CD8-positive, alpha-beta memory T cell (primary cell): ENCODE data around the gene STPG1. TPM values are rescaled to one million over a fixed set of nuclear protein-coding genes. Genes with fewer than 3 reads are reported as not detected.

Source experiments
- CTCF ChIA-PET: fragments of 350-600 bp; sonication (Branson Sonifier 250); formaldehyde crosslinking; loops from one replicate; lab custom pipeline; 2021; ENCODE audit warnings: antibody characterized with exemption; lab: Charles Lee
- POLR2A ChIA-PET: fragments of 350-600 bp; sonication (Branson Sonifier 250); formaldehyde crosslinking; loops from one replicate; lab custom pipeline; 2021; ENCODE audit warnings: antibody characterized with exemption; lab: Charles Lee
- DNase-seq, 5 donors: peaks; one replicate each; pipeline versions ENCODE4 v3.0.0 to v3.0.0-alpha.2; 2020 to 2022; ENCODE audit warnings: mixed read lengths in 1 of 5
- H3K27ac ChIP-seq: one replicate; pipeline ENCODE4 v1.7.0; 2013; ENCODE audit warnings: low read depth, mild to moderate bottlenecking, low read length, moderate library complexity
- H3K27me3 ChIP-seq: 2 replicates; pipeline ENCODE4 v1.7.0; 2013; ENCODE audit warnings: low read length, mild to moderate bottlenecking; ENCODE audit not compliant: insufficient read depth, poor library complexity, severe bottlenecking
- H3K36me3 ChIP-seq: 2 replicates; pipeline ENCODE4 v1.7.0; 2013; ENCODE audit warnings: mild to moderate bottlenecking, low read length, moderate library complexity; ENCODE audit not compliant: insufficient read depth
- H3K4me1 ChIP-seq: 2 replicates; pipeline ENCODE4 v1.7.0; 2013; ENCODE audit warnings: mild to moderate bottlenecking, low read length, moderate library complexity; ENCODE audit not compliant: insufficient read depth
- H3K4me3 ChIP-seq: 2 replicates; pipeline ENCODE4 v1.7.0; 2013; ENCODE audit warnings: mild to moderate bottlenecking, low read length
- H3K9me3 ChIP-seq: 2 replicates; pipeline ENCODE4 v1.7.0; 2013; ENCODE audit warnings: mild to moderate bottlenecking, low read length
- H3K27ac Mint-ChIP-seq, 8 donors: one replicate each; pipeline ENCODE4 v1.8.0; 2020 to 2021; ENCODE audit warnings: mixed read lengths in 8 of 8, mild to moderate bottlenecking in 6 of 8, inconsistent platforms in 3 of 8, moderate library complexity in 3 of 8
- H3K27me3 Mint-ChIP-seq, 2 donors: one replicate each; pipeline ENCODE4 v1.8.0; 2020 to 2021; ENCODE audit warnings: mixed read lengths in 2 of 2, mild to moderate bottlenecking in 1 of 2, moderate library complexity in 1 of 2
- H3K36me3 Mint-ChIP-seq, 3 donors: one replicate each; pipeline ENCODE4 v1.8.0; 2020 to 2021; ENCODE audit warnings: mixed read lengths in 3 of 3, inconsistent platforms in 1 of 3, mild to moderate bottlenecking in 1 of 3
- H3K4me1 Mint-ChIP-seq, 3 donors: one replicate each; pipeline ENCODE4 v1.8.0; 2020 to 2021; ENCODE audit warnings: mixed read lengths in 3 of 3, inconsistent platforms in 1 of 3, mild to moderate bottlenecking in 1 of 3
- H3K4me3 Mint-ChIP-seq, 7 donors: one replicate each; pipeline ENCODE4 v1.8.0; 2020 to 2021; ENCODE audit warnings: mixed read lengths in 7 of 7, mild to moderate bottlenecking in 6 of 7, moderate library complexity in 4 of 7, inconsistent platforms in 2 of 7
- H3K9me3 Mint-ChIP-seq, 5 donors: one replicate each; pipeline ENCODE4 v1.8.0; 2020 to 2022; ENCODE audit warnings: mixed read lengths in 5 of 5, mild to moderate bottlenecking in 3 of 5, moderate library complexity in 2 of 5, inconsistent platforms in 1 of 5
- polyA plus RNA-seq: library from polyadenylated mRNA; unstranded; fragments of 300-500 nt; fragmentation: Illumina TruSeq; gene quantifications from one replicate; pipeline ENCODE4 v1.2.3, GENCODE V29; 2021
- total RNA-seq, 2 experiments: library from RNA; stranded (reverse); gene quantifications; one replicate each; pipeline ENCODE4 v1.2.3, GENCODE V29; 2021

Gene STPG1
- total and polyA plus RNA-seq, 3 experiments from 2014 or later: 4.9 to 5.6 (median 5.1) TPM

DNA sequence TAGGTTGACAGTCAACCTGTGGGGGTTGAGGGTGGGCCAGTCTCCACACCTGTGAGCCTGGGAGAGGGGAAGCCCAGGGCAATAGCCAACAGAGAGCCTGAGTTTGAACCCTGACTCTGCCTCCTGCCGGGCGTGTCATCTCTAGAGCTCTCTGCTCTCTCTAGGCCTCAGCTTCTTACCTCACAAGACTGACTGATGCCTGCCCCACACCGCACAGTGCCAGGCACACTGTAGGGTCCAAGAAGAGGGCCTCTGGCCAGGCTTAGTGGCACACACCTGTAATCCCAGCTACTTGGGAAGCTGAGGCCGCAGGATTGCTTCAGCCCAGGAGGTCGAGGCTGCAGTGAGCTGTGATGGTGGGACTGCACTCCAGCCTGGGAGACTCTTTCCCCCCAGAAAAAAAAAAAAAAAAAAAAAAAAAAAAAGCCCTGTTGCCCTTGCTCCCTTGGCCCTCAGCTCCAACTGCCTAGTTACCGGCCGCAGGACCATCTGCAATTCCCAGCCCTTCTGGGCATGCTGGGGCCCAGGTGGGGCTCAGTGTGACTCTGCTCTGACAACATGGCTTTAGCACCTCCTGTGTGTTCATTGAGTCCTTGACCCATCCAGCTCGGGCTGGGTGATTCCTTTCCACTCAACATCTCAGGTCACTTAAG, 69.4 kb downstream of the STPG1 start:
- Mint-ChIP-seq H3K4me1 (no peaks in the 10 kb centered on the region), H3K4me3 (no peak overlapping the region), H3K36me3 (no peaks in the 10 kb centered on the region), H3K27me3 (peaks cover 6 to 13% of the 10 kb centered on the region in 2 donors), H3K27ac (no peak overlapping the region), H3K9me3 (no peaks in the 10 kb centered on the region)
- Histone ChIP-seq H3K27ac (no peak overlapping the region), H3K36me3 (no peaks in the 10 kb centered on the region), H3K27me3 (no peaks in the 10 kb centered on the region), H3K4me3 (no peak overlapping the region), H3K4me1 (no peaks in the 10 kb centered on the region), H3K9me3 (no peaks in the 10 kb centered on the region)
- ChIA-PET POLR2A (no interaction called here), CTCF (no interaction called here)
- no peak for DNase-seq

DNA sequence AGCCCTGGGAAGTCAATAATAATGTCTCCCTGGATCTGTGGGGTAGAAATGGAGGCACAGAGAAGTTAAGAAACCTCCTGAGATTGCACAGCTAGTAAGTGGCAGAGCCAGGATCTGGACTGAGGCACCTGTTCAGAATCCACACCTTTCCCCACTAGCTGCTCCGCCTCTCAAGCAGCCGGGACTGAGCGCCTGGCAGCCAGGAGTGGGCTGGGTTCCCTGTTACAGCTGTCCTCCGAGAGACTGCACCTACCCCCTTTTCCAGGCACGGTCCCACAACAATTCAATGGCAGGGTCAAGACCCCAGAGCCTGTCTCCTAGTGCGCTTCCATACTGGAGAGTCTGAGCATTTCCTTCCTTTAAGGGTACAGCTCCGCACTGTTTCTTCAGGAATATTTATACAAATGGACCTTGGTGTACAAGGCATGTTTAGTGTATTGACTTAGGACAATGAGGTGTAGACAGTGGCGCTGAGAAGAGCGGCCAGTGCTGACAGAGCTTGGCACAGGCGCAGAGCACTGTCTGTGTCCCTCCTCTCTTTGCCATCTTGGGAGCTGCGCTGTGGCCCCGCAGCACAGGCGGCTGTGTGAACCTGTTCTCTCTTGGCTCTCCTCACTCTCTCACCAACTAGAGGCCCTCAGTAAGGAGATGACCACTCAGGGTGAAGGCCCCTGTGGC, 70.0 kb downstream of the STPG1 start:
- ChIA-PET CTCF (no interaction called here), POLR2A (no interaction called here)
- H3K4me1 ChIP-seq: no peaks in the 10 kb centered on the region
- H3K4me1 Mint-ChIP-seq: no peaks in the 10 kb centered on the region
- H3K9me3 Mint-ChIP-seq: no peaks in the 10 kb centered on the region
- DNase-seq: no peak
- H3K4me3 ChIP-seq: no peak overlapping the region
- H3K9me3 ChIP-seq: no peaks in the 10 kb centered on the region
- no peak overlapping the region for H3K4me3 Mint-ChIP-seq
- no peaks in the 10 kb centered on the region for H3K36me3 Mint-ChIP-seq
- peaks cover 4 to 13% of the 10 kb centered on the region in 2 donors for H3K27me3 Mint-ChIP-seq
- H3K27ac ChIP-seq: no peak overlapping the region
- no peaks in the 10 kb centered on the region for H3K27me3 ChIP-seq
- H3K36me3 ChIP-seq: no peaks in the 10 kb centered on the region
- peak overlapping the region in 1 of 8 donors; percentile 14 for H3K27ac Mint-ChIP-seq

DNA sequence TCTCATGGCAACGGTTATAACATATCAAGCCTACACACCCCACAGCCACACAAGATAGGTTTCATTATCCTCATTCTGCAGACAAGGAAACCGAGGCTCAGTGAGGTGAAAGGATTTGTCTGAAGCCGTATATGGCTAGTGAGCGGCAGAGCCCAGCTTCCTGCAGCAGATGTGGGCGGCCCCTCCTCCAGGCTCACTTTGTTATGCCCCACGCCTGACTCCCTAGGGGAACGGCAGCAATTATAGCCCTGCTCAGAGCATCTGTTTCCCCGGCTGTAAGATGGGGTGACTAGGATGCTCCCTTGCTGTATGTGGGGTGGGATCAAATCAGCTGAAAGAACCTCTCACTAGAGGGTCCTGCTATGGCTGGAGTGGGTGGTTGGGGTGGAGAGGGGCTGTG, 72.3 kb downstream of the STPG1 start:
- H3K36me3 Mint-ChIP-seq: no peaks in the 10 kb centered on the region
- no peaks in the 10 kb centered on the region for H3K4me1 Mint-ChIP-seq
- ChIA-PET CTCF (no interaction called here), POLR2A (no interaction called here)
- Histone ChIP-seq H3K4me1 (no peaks in the 10 kb centered on the region), H3K27me3 (no peaks in the 10 kb centered on the region), H3K36me3 (no peaks in the 10 kb centered on the region), H3K9me3 (no peaks in the 10 kb centered on the region), H3K4me3 (no peak overlapping the region), H3K27ac (no peak overlapping the region)
- H3K4me3 Mint-ChIP-seq: no peak overlapping the region
- H3K27ac Mint-ChIP-seq: no peak overlapping the region
- no peaks in the 10 kb centered on the region for H3K9me3 Mint-ChIP-seq
- DNase-seq: no peak
- peaks cover 2 to 14% of the 10 kb centered on the region in 2 donors for H3K27me3 Mint-ChIP-seq

DNA sequence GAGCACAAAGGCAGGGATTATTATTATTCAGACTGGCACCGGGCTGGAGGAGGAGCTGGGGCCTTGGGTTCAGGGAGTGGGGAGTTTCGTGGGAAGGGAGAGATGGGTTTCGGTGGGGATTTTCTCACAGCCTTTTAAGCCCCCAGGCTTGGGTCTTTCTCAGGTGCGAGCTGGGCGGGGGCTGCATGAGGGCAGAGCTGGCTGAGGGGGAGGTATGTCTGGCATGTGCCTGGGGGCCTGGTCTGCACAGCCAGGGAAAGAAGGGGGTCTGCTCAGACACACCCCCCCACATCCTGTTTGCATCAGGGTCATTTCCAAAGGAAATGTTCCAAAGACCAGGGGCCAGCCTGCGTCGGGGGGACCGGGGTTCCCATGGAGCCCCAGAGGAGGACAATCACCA, 72.8 kb downstream of the STPG1 start:
- H3K36me3 ChIP-seq: no peaks in the 10 kb centered on the region
- no peak overlapping the region for H3K27ac ChIP-seq
- H3K27me3 ChIP-seq: no peaks in the 10 kb centered on the region
- Mint-ChIP-seq H3K27ac (no peak overlapping the region), H3K27me3 (peaks cover 2 to 10% of the 10 kb centered on the region in 2 donors), H3K36me3 (peaks cover 0 to 1% (median 0%) of the 10 kb centered on the region in 3 donors), H3K4me3 (no peak overlapping the region), H3K4me1 (no peaks in the 10 kb centered on the region), H3K9me3 (no peaks in the 10 kb centered on the region)
- no peaks in the 10 kb centered on the region for H3K4me1 ChIP-seq
- H3K4me3 ChIP-seq: no peak overlapping the region
- ChIA-PET POLR2A (no interaction called here), CTCF (no interaction called here)
- no peak for DNase-seq
- H3K9me3 ChIP-seq: no peaks in the 10 kb centered on the region

DNA sequence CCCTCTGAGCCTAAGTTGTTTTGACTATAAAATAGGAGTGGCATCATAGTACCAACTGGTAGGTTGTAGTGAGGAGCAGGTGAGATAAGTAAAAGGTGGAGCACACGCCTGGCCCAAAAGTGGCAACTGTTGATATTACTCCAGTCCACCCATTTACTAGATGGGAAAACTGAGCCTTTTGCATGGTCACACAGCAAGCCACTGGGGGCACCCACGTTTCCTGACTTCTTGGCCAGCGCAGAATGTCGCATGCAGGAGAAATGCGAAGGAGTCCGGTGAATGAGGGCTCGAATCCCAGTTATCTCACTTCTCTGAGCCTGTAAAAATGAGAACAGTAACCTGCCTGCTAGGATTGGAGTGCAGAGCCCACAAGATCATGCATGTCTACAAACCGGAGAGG, 73.6 kb downstream of the STPG1 start:
- Histone ChIP-seq H3K9me3 (no peaks in the 10 kb centered on the region), H3K4me3 (no peak overlapping the region), H3K4me1 (no peaks in the 10 kb centered on the region), H3K36me3 (no peaks in the 10 kb centered on the region), H3K27me3 (no peaks in the 10 kb centered on the region), H3K27ac (no peak overlapping the region)
- ChIA-PET CTCF (no interaction called here), POLR2A (no interaction called here)
- Mint-ChIP-seq H3K27ac (no peak overlapping the region), H3K9me3 (no peaks in the 10 kb centered on the region), H3K4me3 (no peak overlapping the region), H3K27me3 (peaks cover 2 to 10% of the 10 kb centered on the region in 2 donors), H3K36me3 (peaks cover 0 to 1% (median 0%) of the 10 kb centered on the region in 3 donors), H3K4me1 (no peaks in the 10 kb centered on the region)
- DNase-seq: no peak

DNA sequence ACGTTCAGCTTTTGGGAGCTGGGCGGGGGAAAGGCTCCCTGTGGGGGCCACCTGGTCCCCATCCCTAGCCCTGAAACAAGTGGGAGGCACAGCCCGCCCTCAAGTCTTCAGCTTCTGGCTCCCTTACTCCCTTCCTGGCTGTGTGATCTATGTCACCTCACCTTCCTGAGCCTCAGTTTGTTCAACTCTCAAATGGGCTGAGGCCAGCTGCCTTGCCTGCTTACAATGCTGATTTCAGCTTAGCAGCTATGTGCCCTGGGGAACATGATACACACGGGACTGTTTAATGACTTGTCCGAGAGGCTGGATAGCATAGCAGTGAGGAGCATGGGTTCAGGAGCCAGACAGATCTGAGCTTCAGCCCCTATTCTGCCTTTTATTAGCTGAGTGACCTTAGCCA, 75.1 kb downstream of the STPG1 start:
- Mint-ChIP-seq H3K36me3 (peaks cover 0 to 1% (median 0%) of the 10 kb centered on the region in 3 donors), H3K4me1 (no peaks in the 10 kb centered on the region), H3K4me3 (no peak overlapping the region), H3K9me3 (no peaks in the 10 kb centered on the region), H3K27me3 (peaks cover 2 to 10% of the 10 kb centered on the region in 2 donors), H3K27ac (peak overlapping the region in 1 of 8 donors; percentile 47)
- H3K9me3 ChIP-seq: no peaks in the 10 kb centered on the region
- H3K4me3 ChIP-seq: no peak overlapping the region
- no peak overlapping the region for H3K27ac ChIP-seq
- POLR2A ChIA-PET: interaction anchor here (0.7 kb wide), 1 partner anchor 1626 kb away, joined by 3 read pairs; no protein-coding TSS in a partner anchor
- no peak for DNase-seq
- no peaks in the 10 kb centered on the region for H3K27me3 ChIP-seq
- no peaks in the 10 kb centered on the region for H3K36me3 ChIP-seq
- H3K4me1 ChIP-seq: no peaks in the 10 kb centered on the region
- CTCF ChIA-PET: no interaction called here

DNA sequence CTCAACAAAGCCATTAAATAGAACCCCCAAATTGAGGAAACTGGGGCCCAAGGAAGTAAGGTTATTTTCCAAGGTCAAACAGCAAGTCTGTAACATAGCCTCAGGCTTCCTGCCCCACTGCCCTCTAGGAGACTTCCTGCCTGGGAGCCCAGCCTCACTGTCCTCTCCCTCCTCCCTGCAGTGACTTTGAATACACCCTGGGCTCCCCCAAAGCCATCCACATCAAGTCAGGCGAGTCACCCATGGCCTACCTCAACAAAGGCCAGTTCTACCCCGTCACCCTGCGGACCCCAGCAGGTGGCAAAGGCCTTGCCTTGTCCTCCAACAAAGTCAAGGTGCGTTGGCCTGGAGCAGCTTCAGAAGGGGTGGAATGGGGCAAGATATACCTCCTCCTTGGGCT, 76.1 kb downstream of the STPG1 start:
- Histone ChIP-seq H3K4me1 (no peaks in the 10 kb centered on the region), H3K27me3 (no peaks in the 10 kb centered on the region), H3K4me3 (no peak overlapping the region), H3K9me3 (no peaks in the 10 kb centered on the region), H3K27ac (no peak overlapping the region), H3K36me3 (no peaks in the 10 kb centered on the region)
- H3K9me3 Mint-ChIP-seq: no peaks in the 10 kb centered on the region
- CTCF ChIA-PET: no interaction called here
- H3K4me1 Mint-ChIP-seq: no peaks in the 10 kb centered on the region
- H3K4me3 Mint-ChIP-seq: no peak overlapping the region
- peaks cover 0 to 1% (median 0%) of the 10 kb centered on the region in 3 donors for H3K36me3 Mint-ChIP-seq
- POLR2A ChIA-PET: no interaction called here
- DNase-seq: no peak
- H3K27me3 Mint-ChIP-seq: peaks cover 2 to 10% of the 10 kb centered on the region in 2 donors
- no peak overlapping the region for H3K27ac Mint-ChIP-seq

DNA sequence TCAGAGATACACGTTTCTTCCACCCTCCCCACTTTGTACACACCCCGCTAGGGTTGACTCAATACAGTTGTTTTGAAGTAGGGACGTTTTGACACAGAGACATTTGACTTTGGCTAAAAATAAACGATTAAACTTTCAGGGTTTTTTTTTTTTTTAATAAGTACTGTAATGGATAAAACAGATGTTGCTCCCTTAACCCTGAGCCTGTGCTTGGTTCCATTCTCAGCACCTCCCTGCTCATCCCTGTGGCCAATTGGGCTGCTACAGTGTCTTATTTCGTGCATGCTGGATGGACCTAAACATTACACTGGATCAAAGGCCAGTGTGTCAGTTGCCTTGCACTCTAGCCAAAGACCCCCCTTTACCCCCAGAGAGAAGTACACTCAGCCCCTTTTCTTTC, 77.5 kb downstream of the STPG1 start:
- Mint-ChIP-seq H3K27me3 (peaks cover 10 to 12% of the 10 kb centered on the region in 2 donors), H3K4me3 (no peak overlapping the region), H3K4me1 (no peaks in the 10 kb centered on the region), H3K27ac (no peak overlapping the region), H3K36me3 (peaks cover 0 to 1% (median 0%) of the 10 kb centered on the region in 3 donors), H3K9me3 (no peaks in the 10 kb centered on the region)
- no peaks in the 10 kb centered on the region for H3K27me3 ChIP-seq
- H3K9me3 ChIP-seq: no peaks in the 10 kb centered on the region
- POLR2A ChIA-PET: no interaction called here
- no peak overlapping the region for H3K4me3 ChIP-seq
- no peak for DNase-seq
- CTCF ChIA-PET: interaction anchor here (0.7 kb wide), 1 partner anchor 40 kb away, joined by 3 read pairs; no protein-coding TSS in a partner anchor
- no peak overlapping the region for H3K27ac ChIP-seq
- no peaks in the 10 kb centered on the region for H3K36me3 ChIP-seq
- no peaks in the 10 kb centered on the region for H3K4me1 ChIP-seq
